Measurements from ENCODE around the gene OSBPL6. TPM values are rescaled to one million over a fixed set of nuclear protein-coding genes. Genes with fewer than 3 reads are reported as not detected.
"Not testable (repeated sequence)": the region's sequence is repeated elsewhere in the genome, so short reads cannot be mapped to it uniquely, and the experiment has no call there.

The OSBPL6 gene
- 2.4 TPM for total RNA-seq

GRCh38 chr2:178193823-178194599, at the start of gene OSBPL6:
Gene OSBPL6 (plus strand): TSS chr2:178194512. CDS start chr2:178306185, 111,673 bp downstream.
- peak; percentile 69 for DNase-seq (ENCODE audit: low spot score)

DNA sequence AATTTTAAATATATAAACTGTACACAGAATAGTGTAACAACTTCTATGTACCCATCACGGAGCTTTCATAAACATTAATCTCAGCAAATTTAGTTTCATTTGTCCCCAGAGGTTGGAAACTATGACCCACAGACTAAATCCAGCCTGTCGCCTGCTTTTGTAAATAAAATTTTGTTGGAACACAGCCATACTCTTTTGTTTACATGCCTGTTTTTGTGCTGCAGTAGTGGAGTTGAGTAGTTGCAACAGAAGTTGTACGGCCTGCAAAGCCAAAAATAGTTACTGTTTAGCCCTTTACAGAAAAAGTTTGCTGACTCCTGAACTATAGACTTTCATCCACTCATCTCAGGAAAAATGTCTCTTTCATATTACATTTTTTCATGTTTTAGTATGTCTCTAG, 42.3 kb upstream of the OSBPL6 start:
- DNase-seq (ENCODE audit: low spot score), result no peak

DNA sequence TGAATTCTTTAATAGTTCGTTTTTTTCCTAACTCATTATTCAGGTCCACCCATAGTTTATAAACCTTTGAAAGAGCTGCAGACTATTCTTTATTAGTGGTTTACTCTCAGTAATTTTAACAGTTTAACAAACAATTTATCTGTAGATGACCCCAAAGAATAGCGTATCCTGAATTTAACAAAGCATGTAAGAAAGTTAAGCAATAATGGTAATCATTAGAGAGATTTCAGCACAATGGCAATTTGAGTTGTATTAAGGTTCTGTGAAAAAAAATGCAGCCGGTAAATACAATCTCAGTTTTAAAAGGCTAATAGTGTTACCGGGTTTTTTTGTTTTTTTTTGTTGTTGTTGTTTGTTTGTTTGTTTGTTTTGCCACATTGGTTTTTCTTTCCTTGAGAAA, 41.8 kb upstream of the OSBPL6 start:
- no peak for DNase-seq (ENCODE audit: low spot score)

GRCh38 chr2:178152977-178153376, 41.3 kb upstream of the OSBPL6 start:
- no peak for DNase-seq (ENCODE audit: low spot score)

GRCh38 chr2:178153878-178154277, 40.4 kb upstream of the OSBPL6 start:
- DNase-seq (ENCODE audit: low spot score), result not testable (repeated sequence)

DNA sequence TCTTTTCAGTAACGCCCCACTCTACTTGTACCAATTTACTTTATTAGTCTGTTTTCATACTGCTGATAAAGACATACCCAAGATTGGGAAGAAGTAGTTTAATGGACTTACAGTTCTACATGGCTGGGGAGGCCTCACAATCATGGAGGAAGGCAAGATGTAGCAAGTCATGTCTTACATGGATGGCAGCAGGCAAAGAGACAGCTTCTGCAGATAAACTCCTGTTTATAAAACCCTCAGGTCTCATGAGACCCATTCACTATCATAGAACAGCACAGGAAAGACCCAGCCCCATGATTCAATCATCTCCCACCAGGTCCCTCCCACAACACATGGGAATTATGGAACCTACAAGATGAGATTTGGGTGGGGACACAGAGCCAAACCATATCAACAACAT, 38.8 kb upstream of the OSBPL6 start:
- DNase-seq (ENCODE audit: low spot score), result no peak

GRCh38 chr2:178157574-178157973, 36.7 kb upstream of the OSBPL6 start:
- no peak for DNase-seq (ENCODE audit: low spot score)

- DNase-seq (ENCODE audit: low spot score), result no peak
Observed at GRCh38 chr2:178159966-178160365, 34.3 kb upstream of the OSBPL6 start.

DNA sequence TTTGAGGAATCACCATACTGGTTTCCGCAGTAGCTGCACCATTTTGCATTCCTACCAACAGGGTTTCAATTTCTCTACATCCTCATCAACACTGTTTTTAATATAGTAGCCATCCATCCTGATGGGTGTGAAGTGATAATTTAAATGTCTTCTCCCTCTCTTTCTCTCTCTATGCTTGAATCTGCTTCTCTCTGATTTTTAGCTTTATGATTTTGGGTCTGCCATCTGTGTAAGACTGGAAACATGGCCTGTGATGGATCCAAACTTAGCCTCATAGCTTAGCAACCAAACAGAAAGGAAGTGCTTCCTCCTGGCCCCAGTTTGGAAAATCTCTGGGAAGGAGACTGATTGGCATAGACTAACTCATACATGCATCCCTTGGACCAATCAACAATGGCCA, 33.7 kb upstream of the OSBPL6 start:
- no peak for DNase-seq (ENCODE audit: low spot score)

DNA sequence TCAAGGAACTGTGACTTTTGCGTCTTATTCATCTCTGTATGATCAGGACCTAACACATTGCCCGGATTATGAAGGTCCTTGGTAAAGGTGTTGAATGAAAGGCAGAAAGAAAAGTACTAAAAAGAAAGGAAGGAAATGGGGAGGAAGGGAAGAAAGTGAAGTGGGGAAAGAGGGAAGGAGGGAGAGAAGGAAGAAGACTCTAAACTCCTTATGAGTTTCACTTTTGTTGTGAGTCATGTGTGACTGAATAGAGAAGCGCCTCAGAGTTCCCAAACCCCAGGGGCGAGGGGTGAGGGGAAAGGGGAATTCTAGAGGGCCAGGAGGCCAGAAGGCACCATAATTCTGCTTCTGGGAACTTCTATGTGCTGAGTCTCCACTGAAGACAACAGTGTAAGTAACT, 30.9 kb upstream of the OSBPL6 start:
- no peak for DNase-seq (ENCODE audit: low spot score)

DNA sequence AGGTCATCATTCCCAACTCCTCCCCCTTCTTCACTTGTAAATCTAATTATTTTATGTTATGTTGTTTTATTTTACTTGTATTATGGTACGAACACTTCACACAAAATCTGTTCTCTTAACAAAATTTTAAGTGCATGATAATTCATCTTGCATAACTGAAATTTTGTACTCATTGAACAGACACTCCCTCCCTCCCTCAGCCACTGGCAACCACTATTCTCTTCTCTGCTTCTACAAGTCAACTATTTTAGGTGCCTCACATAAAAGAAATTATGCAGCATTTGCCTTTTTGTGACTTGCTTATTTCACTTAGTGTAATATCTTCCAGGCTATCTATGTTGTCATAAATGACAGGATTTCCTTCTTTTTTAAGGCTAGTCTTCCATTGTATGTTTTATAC, 30.4 kb upstream of the OSBPL6 start:
- no peak for DNase-seq (ENCODE audit: low spot score)

DNA sequence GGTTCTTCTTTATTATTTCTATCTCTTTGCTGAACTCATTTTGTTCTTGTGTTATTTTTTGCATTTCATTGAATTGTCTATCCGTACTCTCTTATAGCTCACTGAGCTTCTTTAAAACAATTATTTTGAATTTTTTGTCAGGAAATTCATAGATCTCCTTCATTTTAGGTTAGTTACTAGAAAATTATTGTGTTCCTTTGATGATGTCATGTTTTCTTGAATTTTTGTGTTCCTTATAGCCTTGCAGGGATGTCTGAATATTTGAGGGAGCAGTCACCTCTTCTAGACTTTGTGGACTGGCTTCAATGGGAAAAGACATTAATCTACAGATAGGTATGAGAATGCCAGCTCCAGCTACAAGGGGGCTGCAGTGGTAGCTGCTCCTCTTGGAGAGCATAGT, 20.7 kb upstream of the OSBPL6 start:
- no peak for DNase-seq (ENCODE audit: low spot score)

- no peak for DNase-seq (ENCODE audit: low spot score)
Observed at GRCh38 chr2:178177066-178177679, 17.1 kb upstream of the OSBPL6 start.

DNA sequence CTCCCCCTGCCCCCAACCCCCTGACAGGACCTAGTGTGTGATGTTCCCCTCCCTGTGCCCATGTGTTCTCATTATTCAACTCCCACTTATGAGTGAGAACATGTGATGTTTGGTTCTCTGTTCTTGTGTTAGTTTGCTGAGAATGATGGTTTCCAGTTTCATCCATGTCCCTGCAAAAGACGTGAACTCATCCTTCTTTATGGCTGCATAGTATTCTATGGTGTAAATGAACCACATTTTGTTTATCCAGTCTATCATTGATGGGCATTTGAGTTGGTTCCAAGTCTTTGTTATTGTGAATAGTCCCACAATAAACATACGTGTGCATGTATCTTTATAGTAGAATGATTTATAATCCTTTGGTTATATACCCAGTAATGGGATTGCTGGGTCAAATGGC, 13.7 kb upstream of the OSBPL6 start:
- not testable (repeated sequence) for DNase-seq (ENCODE audit: low spot score)

DNA sequence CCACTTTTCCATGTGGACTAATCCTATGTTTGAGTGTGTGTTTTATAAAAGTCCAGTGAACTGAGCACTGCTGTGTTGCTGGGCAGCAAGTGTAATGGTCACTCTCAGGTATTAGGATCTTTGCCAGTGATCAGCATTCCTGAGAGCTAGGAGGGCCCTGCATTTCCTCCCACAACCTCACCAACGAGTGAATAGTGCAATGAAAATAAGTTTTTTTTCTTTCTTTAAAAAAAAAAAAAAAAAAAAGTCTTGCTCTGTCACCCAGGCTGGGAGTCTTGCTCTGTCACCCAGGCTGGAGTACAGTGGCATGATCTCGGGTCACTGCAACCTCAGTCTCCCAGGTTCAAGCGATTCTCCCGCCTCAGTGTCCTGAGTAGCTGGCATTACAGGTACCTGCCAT, 6.5 kb upstream of the OSBPL6 start:
- DNase-seq (ENCODE audit: low spot score), result no peak

GRCh38 chr2:178188466-178188865, 5.8 kb upstream of the OSBPL6 start:
- DNase-seq (ENCODE audit: low spot score), result no peak

DNA sequence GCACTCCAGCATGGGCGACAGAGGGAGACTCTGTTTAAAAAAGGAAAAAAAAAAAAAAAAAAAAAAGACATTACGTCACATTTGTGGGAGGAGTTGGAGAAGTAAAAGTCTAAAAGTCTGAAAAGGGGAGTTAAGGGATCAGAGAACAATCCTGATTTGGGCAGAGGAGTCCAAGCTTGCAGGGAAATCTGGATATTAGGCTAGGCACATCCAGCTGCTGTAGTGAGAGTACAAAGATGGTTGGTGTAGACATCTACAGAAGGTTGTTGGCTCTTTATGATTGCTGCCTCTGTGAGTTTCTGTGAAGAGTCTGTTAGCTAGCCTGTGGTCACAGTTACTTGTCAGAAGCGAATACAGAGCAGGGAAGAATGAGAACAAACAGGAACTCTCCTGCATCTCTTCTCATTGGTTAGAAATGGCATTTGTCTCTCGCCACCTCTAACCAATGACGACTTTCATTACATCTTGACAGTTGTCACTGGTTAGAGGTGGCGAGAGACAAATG, 3.3 kb upstream of the OSBPL6 start:
- no peak for DNase-seq (ENCODE audit: low spot score)

- DNase-seq (ENCODE audit: low spot score), result no peak
Observed at GRCh38 chr2:178191511-178191910, 2.8 kb upstream of the OSBPL6 start.

DNA sequence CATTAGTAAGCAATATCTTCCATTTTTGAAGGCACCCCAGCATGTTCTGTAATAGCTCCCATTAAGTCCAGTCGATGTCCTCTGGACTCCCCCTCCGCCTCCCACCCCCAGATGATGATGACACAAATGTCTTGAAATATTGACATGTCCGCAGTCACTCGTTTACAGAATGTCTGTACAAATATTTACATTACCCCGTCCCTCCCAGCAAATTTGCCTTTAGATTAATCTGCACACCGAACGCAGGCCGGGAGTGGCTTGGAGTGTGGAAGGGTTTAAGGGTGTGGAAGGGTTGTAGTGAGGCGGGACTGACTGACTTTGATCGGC, 853 bp upstream of the OSBPL6 start:
- no peak for DNase-seq (ENCODE audit: low spot score)

DNA sequence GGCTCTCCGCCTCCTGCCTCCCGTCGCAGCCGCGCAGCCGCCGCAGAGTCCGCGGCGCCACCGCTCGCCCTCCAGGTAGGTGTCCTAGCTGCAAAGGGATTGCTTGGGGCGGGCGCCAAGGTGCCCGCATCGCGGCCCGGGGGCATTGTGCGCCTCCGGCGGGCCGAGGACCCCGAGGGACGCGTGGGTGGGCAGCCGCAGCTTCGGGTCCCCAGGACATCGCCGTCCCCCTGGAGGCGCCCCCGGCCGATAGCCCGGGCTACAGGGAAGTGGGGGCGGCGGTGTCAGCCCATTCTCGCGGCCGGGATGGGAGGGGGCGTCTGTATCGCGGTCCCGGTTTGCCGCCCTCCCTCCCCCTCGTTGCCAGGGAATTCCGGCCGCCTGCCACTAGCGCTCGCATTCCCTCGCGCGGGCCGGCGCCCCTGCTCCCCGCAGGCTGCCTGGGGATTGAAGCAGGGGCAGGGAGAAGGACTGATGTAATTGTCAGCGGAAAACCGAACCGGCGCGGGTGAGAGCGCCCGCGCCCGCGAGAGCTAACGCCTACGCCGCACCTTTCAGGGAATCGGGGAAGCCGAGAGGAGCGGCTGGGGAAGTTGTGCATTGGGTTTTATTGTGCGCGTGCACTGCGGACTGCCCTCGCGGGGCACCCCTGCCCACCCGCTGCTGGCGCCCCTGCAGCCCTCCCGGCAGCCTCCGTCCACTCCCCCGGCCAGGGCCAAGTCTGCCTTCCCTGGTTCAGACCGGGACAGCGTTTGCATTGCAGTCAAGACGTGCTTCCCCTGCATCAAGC, 483 bp downstream of the OSBPL6 start:
- peak; percentile 56 for DNase-seq (ENCODE audit: low spot score)

DNA sequence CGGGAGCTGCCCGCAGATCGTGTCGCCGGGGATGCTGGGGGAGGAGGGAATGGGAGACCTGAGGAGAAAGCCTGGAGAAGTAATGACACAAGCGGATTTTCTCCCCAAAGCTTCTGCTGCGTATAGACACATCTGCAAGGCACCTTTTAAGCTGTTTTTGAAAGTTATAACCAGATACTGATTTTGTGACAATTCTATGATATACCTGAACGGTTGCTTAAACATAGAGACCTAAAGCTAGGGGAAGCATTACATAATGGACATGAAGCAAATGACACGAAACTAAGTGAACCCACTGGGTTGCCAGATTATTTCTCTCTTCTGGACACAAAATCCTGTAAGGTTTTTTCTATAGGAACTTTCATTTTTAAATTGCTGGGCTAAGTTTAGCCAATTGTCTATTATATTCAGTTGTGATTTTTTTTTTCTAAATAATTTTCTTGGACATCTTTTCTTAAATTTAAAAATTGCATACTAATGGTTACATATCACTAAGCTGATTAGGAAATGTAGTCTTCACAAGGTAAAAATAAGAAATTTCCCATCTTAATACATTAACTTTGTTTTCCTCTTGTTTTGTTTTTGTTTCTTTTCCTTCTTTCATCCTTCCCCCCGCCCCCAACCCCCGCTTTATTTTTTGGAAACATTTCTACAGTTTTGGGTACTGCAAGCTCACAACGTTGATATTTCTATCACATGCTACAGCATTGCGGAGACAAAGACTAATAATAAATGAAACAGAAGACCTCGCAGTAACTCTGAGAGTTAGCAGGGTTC, 1.3 kb downstream of the OSBPL6 start:
- DNase-seq (ENCODE audit: low spot score), result no peak

GRCh38 chr2:178197791-178198190, 3.5 kb downstream of the OSBPL6 start:
- DNase-seq (ENCODE audit: low spot score), result no peak
